ENCODE measurements around the gene CBFA2T3. TPM values are rescaled to one million over a fixed set of nuclear protein-coding genes. Genes with fewer than 3 reads are reported as not detected.

The CBFA2T3 gene
- total RNA-seq, 4 donors from 2014 or later = 4.0 to 18.5 (median 5.5) TPM

DNA sequence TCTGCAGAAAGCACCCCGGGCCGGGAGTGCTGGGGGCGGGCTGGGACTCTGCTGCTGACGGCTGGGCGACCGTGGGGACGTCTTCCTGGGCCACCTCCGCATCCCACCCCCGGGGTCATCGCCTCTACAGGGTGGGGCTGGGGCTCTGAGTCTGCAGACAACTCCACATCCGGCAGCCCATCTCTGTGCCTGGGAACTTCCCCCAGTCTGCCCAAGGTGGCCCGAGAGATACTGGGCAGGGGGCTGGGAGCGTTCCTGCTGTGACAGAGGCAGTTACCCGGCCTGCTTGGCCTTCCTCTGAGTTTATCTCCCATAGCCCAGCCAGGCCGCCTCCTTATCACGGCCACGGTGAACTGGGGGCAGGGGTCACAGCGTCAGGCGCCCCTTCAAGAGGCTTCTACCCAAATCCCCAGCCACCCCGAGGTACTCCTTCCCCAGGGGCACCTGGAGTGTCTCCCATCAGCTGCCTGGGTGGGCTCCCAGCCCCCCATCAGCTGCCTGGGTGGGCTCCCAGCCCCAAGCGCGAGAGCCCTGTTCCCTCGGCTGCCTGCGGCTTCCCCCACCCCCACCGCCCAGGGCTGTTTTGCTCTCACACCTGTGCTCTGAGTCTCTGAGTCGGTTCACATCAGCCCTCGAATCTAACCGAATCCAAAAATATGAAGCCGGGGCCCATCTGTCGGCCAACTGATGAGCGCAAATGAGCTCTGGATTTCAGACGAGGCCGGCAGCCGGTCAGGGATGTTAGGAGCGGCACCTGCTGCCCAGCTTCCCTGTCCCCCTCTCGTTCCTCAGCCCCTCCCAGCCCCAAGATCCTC, 15.6 kb upstream of the CBFA2T3 start:
- no peak for DNase-seq
- H3K36me3 ChIP-seq = no peaks in the 10 kb centered on the region
- in situ Hi-C loops (cut with MboI; ENCODE audit: low pct_ligation_motif_present in 1 of 4, low pct_unique_long_range_greater_than_20kb in 1 of 4, low sequenced_read_pairs in 3 of 4) = no loop called here
- peak overlapping the region in 1 of 4 donors; percentile 18 for H3K27ac ChIP-seq
- H3K9me3 ChIP-seq = peaks cover 0 to 5% of the 10 kb centered on the region in 2 donors
- H3K4me3 ChIP-seq = no peak overlapping the region
- no peak for TF ChIP-seq EP300 (IDR thresholded peaks at IDR 0.05; ENCODE audit: low read depth)
- no peak for TF ChIP-seq POLR2AphosphoS5 (IDR thresholded peaks at IDR 0.05)
- TF ChIP-seq, protein P1, sequence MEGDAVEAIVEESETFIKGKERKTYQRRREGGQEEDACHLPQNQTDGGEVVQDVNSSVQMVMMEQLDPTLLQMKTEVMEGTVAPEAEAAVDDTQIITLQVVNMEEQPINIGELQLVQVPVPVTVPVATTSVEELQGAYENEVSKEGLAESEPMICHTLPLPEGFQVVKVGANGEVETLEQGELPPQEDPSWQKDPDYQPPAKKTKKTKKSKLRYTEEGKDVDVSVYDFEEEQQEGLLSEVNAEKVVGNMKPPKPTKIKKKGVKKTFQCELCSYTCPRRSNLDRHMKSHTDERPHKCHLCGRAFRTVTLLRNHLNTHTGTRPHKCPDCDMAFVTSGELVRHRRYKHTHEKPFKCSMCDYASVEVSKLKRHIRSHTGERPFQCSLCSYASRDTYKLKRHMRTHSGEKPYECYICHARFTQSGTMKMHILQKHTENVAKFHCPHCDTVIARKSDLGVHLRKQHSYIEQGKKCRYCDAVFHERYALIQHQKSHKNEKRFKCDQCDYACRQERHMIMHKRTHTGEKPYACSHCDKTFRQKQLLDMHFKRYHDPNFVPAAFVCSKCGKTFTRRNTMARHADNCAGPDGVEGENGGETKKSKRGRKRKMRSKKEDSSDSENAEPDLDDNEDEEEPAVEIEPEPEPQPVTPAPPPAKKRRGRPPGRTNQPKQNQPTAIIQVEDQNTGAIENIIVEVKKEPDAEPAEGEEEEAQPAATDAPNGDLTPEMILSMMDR (IDR thresholded peaks at IDR 0.05) = no peak
- no peak for TF ChIP-seq POLR2A (IDR thresholded peaks at IDR 0.05)
- peaks cover 53% of the 10 kb centered on the region for H3K27me3 ChIP-seq
- intact Hi-C loops (cut with DNase I; ENCODE audit: low total_unique reads) = no loop called here
- 54 to 80% methylated on average over 1 to 35 of the region's 36 CpGs for WGBS, 2 donors (ENCODE audit: low coverage in 1 of 2)
- H3K4me1 ChIP-seq = peaks cover 0 to 5% (median 0%) of the 10 kb centered on the region in 4 donors

DNA sequence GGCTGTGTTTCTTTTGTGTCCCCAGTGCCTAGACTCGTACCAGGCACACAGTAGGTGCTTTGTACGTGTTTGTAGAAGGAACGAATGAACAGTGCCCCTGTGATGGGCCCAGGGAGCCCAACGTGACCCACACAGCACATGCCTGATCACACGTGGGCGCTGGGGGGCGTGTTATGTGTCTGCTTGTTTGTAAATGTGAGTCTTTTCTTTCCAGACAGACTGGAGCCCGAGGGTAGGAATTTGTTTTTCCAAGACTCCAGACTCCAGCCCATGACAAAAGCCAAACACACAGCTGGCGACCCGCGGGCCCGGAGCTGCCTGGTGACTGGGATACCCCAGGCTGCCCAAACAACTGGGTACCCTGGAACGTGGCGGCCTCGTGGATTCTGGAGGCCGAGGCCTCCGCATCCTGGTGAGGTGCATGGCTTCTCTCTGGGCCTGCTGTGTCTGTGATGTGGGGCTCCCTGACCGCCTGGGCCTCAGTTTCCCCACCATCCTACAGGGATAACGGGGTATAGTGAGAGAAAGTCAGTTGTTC, 14.9 kb upstream of the CBFA2T3 start:
- DNase-seq = no peak
- Histone ChIP-seq H3K9me3 (no peaks in the 10 kb centered on the region), H3K36me3 (no peaks in the 10 kb centered on the region), H3K4me1 (peaks cover 0 to 5% (median 0%) of the 10 kb centered on the region in 4 donors), H3K4me3 (no peak overlapping the region), H3K27me3 (peaks cover 53% of the 10 kb centered on the region), H3K27ac (no peak overlapping the region)
- intact Hi-C loops (cut with DNase I; ENCODE audit: low total_unique reads) = no loop called here
- TF ChIP-seq POLR2AphosphoS5 (IDR thresholded peaks at IDR 0.05) (no peak), POLR2A (IDR thresholded peaks at IDR 0.05) (no peak), EP300 (IDR thresholded peaks at IDR 0.05; ENCODE audit: low read depth) (no peak)
- TF ChIP-seq, protein P1 (IDR thresholded peaks at IDR 0.05) = no peak
- in situ Hi-C loops (cut with MboI; ENCODE audit: low pct_ligation_motif_present in 1 of 4, low pct_unique_long_range_greater_than_20kb in 1 of 4, low sequenced_read_pairs in 3 of 4) = no loop called here
- WGBS, 2 donors (ENCODE audit: low coverage in 1 of 2) = 52% methylated on average over 16 of the region's 19 CpGs; no CpG with 5 or more reads in 1 of the 2 donors

DNA sequence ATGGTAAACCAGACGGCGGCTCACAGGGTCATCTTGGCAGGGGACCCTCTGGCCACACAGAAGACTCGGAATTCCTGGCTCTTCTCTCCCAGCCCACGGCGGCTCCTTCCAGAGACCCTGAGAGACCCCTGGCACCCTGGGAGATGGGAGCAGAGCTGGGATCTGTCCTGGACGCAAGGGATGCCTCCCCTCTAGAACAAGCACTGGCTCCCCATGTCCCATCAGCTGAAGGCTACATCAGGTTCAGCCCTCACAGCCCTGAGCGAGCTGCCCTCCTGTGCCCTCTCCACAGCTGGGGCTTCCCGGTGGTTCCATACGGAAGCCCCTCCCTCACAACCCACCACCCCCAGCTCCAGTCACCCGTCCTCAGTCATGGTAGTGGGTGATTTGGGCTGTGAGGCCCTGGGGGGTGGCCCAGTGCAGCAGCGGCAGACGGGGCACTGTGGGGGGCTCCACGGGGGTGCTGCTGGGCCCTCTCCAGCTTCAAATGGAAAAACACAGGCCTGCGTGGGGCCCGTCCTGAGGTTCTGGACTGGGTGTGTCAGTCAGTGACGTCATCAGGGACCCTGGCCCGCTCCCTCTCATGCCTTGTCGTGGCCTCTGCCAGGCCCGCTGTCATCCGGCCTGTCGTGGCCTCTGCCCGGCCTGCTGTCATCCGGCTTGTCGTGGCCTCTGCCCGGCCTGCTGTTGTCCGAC, 13.0 kb upstream of the CBFA2T3 start:
- in situ Hi-C loops (cut with MboI; ENCODE audit: low pct_ligation_motif_present in 1 of 4, low pct_unique_long_range_greater_than_20kb in 1 of 4, low sequenced_read_pairs in 3 of 4) = no loop called here
- Histone ChIP-seq H3K27me3 (peaks cover 43% of the 10 kb centered on the region), H3K36me3 (no peaks in the 10 kb centered on the region), H3K27ac (no peak overlapping the region), H3K4me3 (no peak overlapping the region), H3K9me3 (no peaks in the 10 kb centered on the region), H3K4me1 (peaks cover 0 to 5% (median 0%) of the 10 kb centered on the region in 4 donors)
- DNase-seq = no peak
- TF ChIP-seq, protein P1 (IDR thresholded peaks at IDR 0.05) = no peak
- TF ChIP-seq EP300 (IDR thresholded peaks at IDR 0.05; ENCODE audit: low read depth) (no peak), POLR2AphosphoS5 (IDR thresholded peaks at IDR 0.05) (no peak), POLR2A (IDR thresholded peaks at IDR 0.05) (no peak)
- WGBS, 2 donors (ENCODE audit: low coverage in 1 of 2) = 62 to 82% methylated on average over 7 to 23 of the region's 26 CpGs
- intact Hi-C loops (cut with DNase I; ENCODE audit: low total_unique reads) = no loop called here
